Putamen (tissue), 1 donor: Measurements from ENCODE around the gene RNF41.
"Not testable (repeated sequence)": the region's sequence is repeated elsewhere in the genome, so short reads cannot be mapped to it uniquely, and the experiment has no call there.

Experiments
- DNase-seq: peaks from one replicate; pipeline ENCODE4 v3.0.0-alpha.2; 2016; ENCODE audit warnings: low spot score

RNF41 gene

GRCh38 chr12:56221757-56222530 is at the start of gene RNF41:
Gene RNF41, minus strand, starts transcription at chr12:56221922. Its CDS starts 7,875 bp downstream, at chr12:56214047.
- DNase-seq, result peak; percentile 96

GRCh38 chr12:56271031-56271430 is 49.3 kb upstream of the RNF41 start:
- DNase-seq, result no peak

GRCh38 chr12:56267443-56268071 is 45.8 kb upstream of the RNF41 start:
- DNase-seq, result no peak

GRCh38 chr12:56266693-56267442 is 45.1 kb upstream of the RNF41 start, which contains the start of gene COQ10A:
Gene COQ10A, plus strand, starts transcription at chr12:56266942. Its CDS starts 177 bp downstream, at chr12:56267119.
- DNase-seq, result peak; percentile 84

- DNase-seq, result not testable (repeated sequence)
Measured at GRCh38 chr12:56266068-56266692, 44.5 kb upstream of the RNF41 start.

- not testable (repeated sequence) for DNase-seq
Measured at GRCh38 chr12:56262955-56263354, 41.2 kb upstream of the RNF41 start.

GRCh38 chr12:56261503-56262232 is 39.9 kb upstream of the RNF41 start:
- no peak for DNase-seq

- no peak for DNase-seq
Measured at GRCh38 chr12:56260921-56261320, 39.2 kb upstream of the RNF41 start.

GRCh38 chr12:56260380-56260779 is 38.7 kb upstream of the RNF41 start:
- no peak for DNase-seq

- DNase-seq, result no peak
Measured at GRCh38 chr12:56258820-56259183, 37.1 kb upstream of the RNF41 start.

- DNase-seq, result peak; percentile 82
Measured at GRCh38 chr12:56258068-56258819, 36.5 kb upstream of the RNF41 start, which contains the start of gene ANKRD52. Gene ANKRD52, minus strand, starts transcription at chr12:56258384. Its CDS starts 115 bp downstream, at chr12:56258269.

GRCh38 chr12:56257491-56258067 is 35.9 kb upstream of the RNF41 start:
- peak; percentile 20 for DNase-seq

GRCh38 chr12:56257071-56257470 is 35.3 kb upstream of the RNF41 start:
- DNase-seq, result peak; percentile 33

- DNase-seq, result no peak
Measured at GRCh38 chr12:56256326-56256960, 34.7 kb upstream of the RNF41 start.

- no peak for DNase-seq
Measured at GRCh38 chr12:56255671-56256070, 33.9 kb upstream of the RNF41 start.

GRCh38 chr12:56253091-56253490 is 31.4 kb upstream of the RNF41 start:
- DNase-seq, result no peak

- DNase-seq, result no peak
Measured at GRCh38 chr12:56252649-56253048, 30.9 kb upstream of the RNF41 start.

GRCh38 chr12:56248711-56249110 is 27.0 kb upstream of the RNF41 start:
- no peak for DNase-seq

- DNase-seq, result no peak
Measured at GRCh38 chr12:56247923-56248322, 26.2 kb upstream of the RNF41 start.

GRCh38 chr12:56244494-56244893 is 22.8 kb upstream of the RNF41 start:
- DNase-seq, result no peak
